ENCODE measurements around the gene IGFBP4. TPM values are rescaled to one million over a fixed set of nuclear protein-coding genes. Genes with fewer than 3 reads are reported as not detected.

IGFBP4 gene
- total and polyA plus RNA-seq, 2 experiments from 2014 or later: 44.9 to 183 TPM

DNA sequence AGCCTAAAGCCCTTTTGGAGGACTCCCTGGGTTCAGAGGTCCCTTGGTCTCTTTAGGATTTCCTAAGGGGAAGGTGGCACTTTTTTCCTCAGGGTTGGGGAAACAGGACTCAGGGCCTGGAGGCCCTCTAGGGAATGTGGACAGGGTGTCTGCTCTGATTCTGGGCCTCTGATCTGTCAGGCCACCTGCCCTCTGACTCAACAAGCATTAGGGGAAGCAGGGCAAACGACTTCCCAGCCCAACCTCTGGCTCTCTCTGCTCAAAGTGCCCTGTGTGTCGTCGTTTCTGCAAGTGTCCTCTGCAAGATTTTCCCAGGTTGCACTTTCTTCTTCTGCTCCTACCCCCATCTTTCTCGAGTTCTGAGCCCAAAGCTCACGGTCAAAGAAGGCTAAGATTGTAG, 6.6 kb upstream of the IGFBP4 start:
- no peak overlapping the region for H2AFZ ChIP-seq
- H3K27ac ChIP-seq: no peak overlapping the region
- 74% methylated on average over 5 of the region's 5 CpGs for WGBS (ENCODE audit: low lambda C conversion rate, missing lambda C conversion rate)
- H3K27me3 ChIP-seq: no peaks in the 10 kb centered on the region
- H3K79me2 ChIP-seq: no peaks in the 10 kb centered on the region
- H3K4me1 ChIP-seq (ENCODE audit: insufficient read depth): peaks cover 12% of the 10 kb centered on the region
- H3K9me3 ChIP-seq (ENCODE audit: low read depth): no peaks in the 10 kb centered on the region
- no peaks in the 10 kb centered on the region for H3K9me2 ChIP-seq (replicated peaks; ENCODE audit: insufficient read depth)
- H4K20me1 ChIP-seq (ENCODE audit: insufficient read depth, poor library complexity, severe bottlenecking): no peaks in the 10 kb centered on the region
- TF ChIP-seq, protein P1, sequence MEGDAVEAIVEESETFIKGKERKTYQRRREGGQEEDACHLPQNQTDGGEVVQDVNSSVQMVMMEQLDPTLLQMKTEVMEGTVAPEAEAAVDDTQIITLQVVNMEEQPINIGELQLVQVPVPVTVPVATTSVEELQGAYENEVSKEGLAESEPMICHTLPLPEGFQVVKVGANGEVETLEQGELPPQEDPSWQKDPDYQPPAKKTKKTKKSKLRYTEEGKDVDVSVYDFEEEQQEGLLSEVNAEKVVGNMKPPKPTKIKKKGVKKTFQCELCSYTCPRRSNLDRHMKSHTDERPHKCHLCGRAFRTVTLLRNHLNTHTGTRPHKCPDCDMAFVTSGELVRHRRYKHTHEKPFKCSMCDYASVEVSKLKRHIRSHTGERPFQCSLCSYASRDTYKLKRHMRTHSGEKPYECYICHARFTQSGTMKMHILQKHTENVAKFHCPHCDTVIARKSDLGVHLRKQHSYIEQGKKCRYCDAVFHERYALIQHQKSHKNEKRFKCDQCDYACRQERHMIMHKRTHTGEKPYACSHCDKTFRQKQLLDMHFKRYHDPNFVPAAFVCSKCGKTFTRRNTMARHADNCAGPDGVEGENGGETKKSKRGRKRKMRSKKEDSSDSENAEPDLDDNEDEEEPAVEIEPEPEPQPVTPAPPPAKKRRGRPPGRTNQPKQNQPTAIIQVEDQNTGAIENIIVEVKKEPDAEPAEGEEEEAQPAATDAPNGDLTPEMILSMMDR (IDR thresholded peaks at IDR 0.05; ENCODE audit: poor library complexity): no peak
- no peak for TF ChIP-seq EZH2 (IDR thresholded peaks at IDR 0.05; ENCODE audit: borderline replicate concordance)
- TF ChIP-seq EZH2phosphoT487 (IDR thresholded peaks at IDR 0.05; ENCODE audit: low read depth, severe bottlenecking, unreplicated experiment): no peak
- H3K4me2 ChIP-seq: no peak overlapping the region
- DNase-seq (ENCODE audit: low spot score): no peak
- no peak overlapping the region for H3K4me3 ChIP-seq
- H3K36me3 ChIP-seq (replicated peaks; ENCODE audit: insufficient read depth, low read depth): no peaks in the 10 kb centered on the region

DNA sequence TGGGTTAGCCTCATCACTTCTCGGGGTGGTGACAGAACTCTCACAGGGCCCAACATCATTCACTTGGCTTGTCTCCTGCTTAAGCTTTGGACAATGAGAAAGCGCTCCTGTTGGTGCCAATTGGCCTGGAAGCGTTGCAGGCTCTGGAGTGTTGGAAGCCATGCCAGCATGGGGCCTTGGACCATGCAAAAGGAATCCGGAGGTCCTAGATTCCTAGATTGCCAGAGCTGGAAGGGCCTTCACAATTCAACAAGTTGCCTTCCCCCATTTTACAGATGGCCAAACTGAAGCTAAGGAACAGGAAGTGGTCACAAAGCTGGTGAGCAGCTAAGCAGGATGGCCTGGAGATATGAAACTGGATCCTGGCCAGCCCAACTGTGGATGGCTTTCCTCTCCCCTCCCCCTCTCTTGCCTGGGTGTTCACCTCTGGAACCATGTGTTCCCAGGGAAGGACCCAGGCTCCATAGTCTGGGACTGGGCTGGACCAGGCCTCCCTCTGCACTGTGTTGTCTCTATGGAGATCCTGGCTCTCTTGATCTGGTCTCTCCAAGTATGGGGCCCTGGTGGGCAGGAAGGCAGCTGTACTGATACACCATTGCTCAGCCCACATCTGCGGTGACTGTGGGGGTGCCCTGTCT, 6.0 kb upstream of the IGFBP4 start:
- H3K4me2 ChIP-seq: no peak overlapping the region
- 96% methylated on average over 5 of the region's 5 CpGs for WGBS (ENCODE audit: low lambda C conversion rate, missing lambda C conversion rate)
- H3K4me3 ChIP-seq: no peak overlapping the region
- no peaks in the 10 kb centered on the region for H3K27me3 ChIP-seq
- H3K9me3 ChIP-seq (ENCODE audit: low read depth): no peaks in the 10 kb centered on the region
- no peak for DNase-seq (ENCODE audit: low spot score)
- TF ChIP-seq, protein P1 (IDR thresholded peaks at IDR 0.05; ENCODE audit: poor library complexity): no peak
- no peak for TF ChIP-seq EZH2 (IDR thresholded peaks at IDR 0.05; ENCODE audit: borderline replicate concordance)
- TF ChIP-seq EZH2phosphoT487 (IDR thresholded peaks at IDR 0.05; ENCODE audit: low read depth, severe bottlenecking, unreplicated experiment): no peak
- no peaks in the 10 kb centered on the region for H3K9me2 ChIP-seq (replicated peaks; ENCODE audit: insufficient read depth)
- no peaks in the 10 kb centered on the region for H4K20me1 ChIP-seq (ENCODE audit: insufficient read depth, poor library complexity, severe bottlenecking)
- no peak overlapping the region for H2AFZ ChIP-seq
- H3K79me2 ChIP-seq: no peaks in the 10 kb centered on the region
- H3K27ac ChIP-seq: no peak overlapping the region
- no peaks in the 10 kb centered on the region for H3K36me3 ChIP-seq (replicated peaks; ENCODE audit: insufficient read depth, low read depth)
- H3K4me1 ChIP-seq (ENCODE audit: insufficient read depth): peaks cover 12% of the 10 kb centered on the region

DNA sequence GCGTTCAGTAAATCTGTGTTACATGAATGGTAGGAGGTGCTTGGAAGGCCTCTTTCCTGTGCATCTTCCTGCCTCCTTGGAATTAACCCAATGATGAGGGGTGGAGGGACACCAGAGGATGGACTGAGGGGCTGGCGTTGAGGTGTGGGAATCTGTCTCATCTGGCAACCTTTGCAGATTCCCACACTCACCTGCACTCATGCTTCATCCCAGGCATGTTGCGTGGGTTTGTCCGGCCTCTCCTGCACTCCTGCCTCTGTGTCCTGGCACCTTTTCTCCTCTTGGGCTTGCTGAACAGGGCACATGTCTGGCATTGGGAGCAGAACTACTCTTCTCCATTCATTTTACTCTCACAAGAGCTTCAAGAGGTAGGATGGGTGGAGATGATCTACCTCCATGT, 3.1 kb upstream of the IGFBP4 start:
- Histone ChIP-seq H3K4me3 (no peak overlapping the region), H2AFZ (no peak overlapping the region), H3K4me1 (ENCODE audit: insufficient read depth) (peaks cover 13% of the 10 kb centered on the region), H3K27ac (no peak overlapping the region), H4K20me1 (ENCODE audit: insufficient read depth, poor library complexity, severe bottlenecking) (no peaks in the 10 kb centered on the region), H3K79me2 (peaks cover 12% of the 10 kb centered on the region), H3K9me3 (ENCODE audit: low read depth) (no peaks in the 10 kb centered on the region), H3K9me2 (replicated peaks; ENCODE audit: insufficient read depth) (no peaks in the 10 kb centered on the region), H3K4me2 (no peak overlapping the region), H3K27me3 (no peaks in the 10 kb centered on the region), H3K36me3 (replicated peaks; ENCODE audit: insufficient read depth, low read depth) (no peaks in the 10 kb centered on the region)
- no peak for TF ChIP-seq EZH2 (IDR thresholded peaks at IDR 0.05; ENCODE audit: borderline replicate concordance)
- no peak for TF ChIP-seq EZH2phosphoT487 (IDR thresholded peaks at IDR 0.05; ENCODE audit: low read depth, severe bottlenecking, unreplicated experiment)
- TF ChIP-seq, protein P1 (IDR thresholded peaks at IDR 0.05; ENCODE audit: poor library complexity): no peak
- no peak for DNase-seq (ENCODE audit: low spot score)
- 89% methylated on average over 4 of the region's 4 CpGs for WGBS (ENCODE audit: low lambda C conversion rate, missing lambda C conversion rate)

Measured in hepatocyte (in vitro differentiated cells).